Measurements from ENCODE around the gene TBC1D22A.

The TBC1D22A gene, protein sequence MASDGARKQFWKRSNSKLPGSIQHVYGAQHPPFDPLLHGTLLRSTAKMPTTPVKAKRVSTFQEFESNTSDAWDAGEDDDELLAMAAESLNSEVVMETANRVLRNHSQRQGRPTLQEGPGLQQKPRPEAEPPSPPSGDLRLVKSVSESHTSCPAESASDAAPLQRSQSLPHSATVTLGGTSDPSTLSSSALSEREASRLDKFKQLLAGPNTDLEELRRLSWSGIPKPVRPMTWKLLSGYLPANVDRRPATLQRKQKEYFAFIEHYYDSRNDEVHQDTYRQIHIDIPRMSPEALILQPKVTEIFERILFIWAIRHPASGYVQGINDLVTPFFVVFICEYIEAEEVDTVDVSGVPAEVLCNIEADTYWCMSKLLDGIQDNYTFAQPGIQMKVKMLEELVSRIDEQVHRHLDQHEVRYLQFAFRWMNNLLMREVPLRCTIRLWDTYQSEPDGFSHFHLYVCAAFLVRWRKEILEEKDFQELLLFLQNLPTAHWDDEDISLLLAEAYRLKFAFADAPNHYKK

DNA sequence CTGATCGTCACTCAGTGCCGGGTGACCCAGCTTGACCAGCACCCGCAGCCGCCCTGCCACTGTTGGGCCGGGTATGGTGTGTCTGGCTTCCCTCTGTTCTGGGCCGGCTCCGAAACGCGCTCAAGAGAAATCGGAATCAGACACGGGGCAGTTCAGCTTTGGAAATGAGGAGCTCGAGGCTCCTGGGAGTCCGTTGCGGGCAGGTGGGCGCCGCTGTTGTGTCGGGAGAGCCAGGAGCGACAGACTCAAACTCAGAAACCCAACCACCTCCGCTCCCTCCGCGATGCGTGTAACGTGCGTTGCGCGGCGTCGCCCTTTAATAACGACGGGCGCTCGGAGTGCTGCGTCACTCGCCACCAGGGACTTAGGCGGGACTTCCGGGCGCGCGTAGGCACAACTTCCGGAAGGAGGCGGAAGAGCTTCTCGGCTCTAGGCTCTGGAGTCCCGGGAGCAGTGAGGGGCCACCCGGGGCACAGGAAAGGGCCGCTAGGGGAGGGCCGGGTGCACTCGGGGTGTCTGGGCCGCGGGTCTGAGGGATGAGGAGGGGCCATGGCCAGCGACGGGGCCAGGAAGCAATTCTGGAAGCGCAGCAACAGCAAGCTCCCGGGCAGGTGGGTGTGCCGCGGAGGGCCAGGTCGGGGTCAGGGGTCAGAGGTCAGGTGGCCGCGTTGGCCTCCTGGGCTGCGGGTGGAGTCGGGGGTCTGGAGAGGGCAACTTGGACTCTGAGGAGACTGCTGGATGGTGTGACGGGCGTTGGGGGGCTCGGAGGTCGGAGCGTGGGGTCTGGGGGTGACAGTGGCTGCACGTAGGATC lies at the start of gene TBC1D22A:
Gene TBC1D22A, plus strand, starts transcription at position 413 of the 813 bp plus-strand sequence. Its CDS starts 137 bp downstream, at position 550.
- Histone ChIP-seq H3K36me3 (ENCODE audit: insufficient read depth) (no peaks in the 10 kb centered on the region), H3K27ac (peak within 1 kb of the TSS; percentile 80), H3K9ac (peak within 1 kb of the TSS; percentile 90), H4K20me1 (ENCODE audit: insufficient read depth) (no peaks in the 10 kb centered on the region), H3K27me3 (ENCODE audit: insufficient read depth, low read depth) (no peaks in the 10 kb centered on the region), H3K4me1 (ENCODE audit: low read depth, poor library complexity, severe bottlenecking) (peaks cover 12% of the 10 kb centered on the region), H3K4me2 (peak within 1 kb of the TSS; percentile 64), H3K4me3 (IDR thresholded peaks at IDR 0.05; ENCODE audit: insufficient read depth, low read depth, low read length) (no peak within 1 kb of the TSS), H3K79me2 (ENCODE audit: insufficient read depth, low read depth) (peaks cover 34% of the 10 kb centered on the region; the same call in 1 of the 2 replicates), H2AFZ (ENCODE audit: low read depth) (peak within 1 kb of the TSS; percentile 69)
- TF ChIP-seq, protein P1, sequence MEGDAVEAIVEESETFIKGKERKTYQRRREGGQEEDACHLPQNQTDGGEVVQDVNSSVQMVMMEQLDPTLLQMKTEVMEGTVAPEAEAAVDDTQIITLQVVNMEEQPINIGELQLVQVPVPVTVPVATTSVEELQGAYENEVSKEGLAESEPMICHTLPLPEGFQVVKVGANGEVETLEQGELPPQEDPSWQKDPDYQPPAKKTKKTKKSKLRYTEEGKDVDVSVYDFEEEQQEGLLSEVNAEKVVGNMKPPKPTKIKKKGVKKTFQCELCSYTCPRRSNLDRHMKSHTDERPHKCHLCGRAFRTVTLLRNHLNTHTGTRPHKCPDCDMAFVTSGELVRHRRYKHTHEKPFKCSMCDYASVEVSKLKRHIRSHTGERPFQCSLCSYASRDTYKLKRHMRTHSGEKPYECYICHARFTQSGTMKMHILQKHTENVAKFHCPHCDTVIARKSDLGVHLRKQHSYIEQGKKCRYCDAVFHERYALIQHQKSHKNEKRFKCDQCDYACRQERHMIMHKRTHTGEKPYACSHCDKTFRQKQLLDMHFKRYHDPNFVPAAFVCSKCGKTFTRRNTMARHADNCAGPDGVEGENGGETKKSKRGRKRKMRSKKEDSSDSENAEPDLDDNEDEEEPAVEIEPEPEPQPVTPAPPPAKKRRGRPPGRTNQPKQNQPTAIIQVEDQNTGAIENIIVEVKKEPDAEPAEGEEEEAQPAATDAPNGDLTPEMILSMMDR (conservative IDR thresholded peaks at IDR 0.05; ENCODE audit: low read depth, low read length): no peak

DNA sequence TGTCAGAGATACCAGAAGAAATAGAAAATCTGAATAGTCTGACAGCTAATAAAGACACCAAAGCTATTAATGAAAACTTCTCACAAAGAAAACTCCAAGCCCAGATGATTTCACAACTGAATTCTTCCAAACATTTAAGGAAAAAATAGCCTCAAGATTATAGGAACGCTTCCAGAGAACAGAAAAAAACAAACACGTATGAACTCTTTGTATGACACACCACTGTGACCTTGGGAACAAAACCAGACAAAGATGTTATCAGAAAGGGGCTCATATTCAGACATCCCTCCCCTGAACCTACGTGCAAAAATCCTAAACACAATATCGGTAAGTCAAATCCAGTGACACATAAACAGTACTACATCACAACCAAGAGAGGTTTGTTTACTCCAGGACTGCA lies 47.9 kb upstream of the TBC1D22A start:
- TF ChIP-seq, protein P1 (conservative IDR thresholded peaks at IDR 0.05; ENCODE audit: low read depth, low read length): no peak
- Histone ChIP-seq H3K4me1 (ENCODE audit: low read depth, poor library complexity, severe bottlenecking) (no peaks in the 10 kb centered on the region), H3K79me2 (ENCODE audit: insufficient read depth, low read depth) (no peaks in the 10 kb centered on the region), H4K20me1 (ENCODE audit: insufficient read depth) (no peaks in the 10 kb centered on the region), H3K27ac (no peak overlapping the region), H2AFZ (ENCODE audit: low read depth) (no peak overlapping the region), H3K36me3 (ENCODE audit: insufficient read depth) (no peaks in the 10 kb centered on the region), H3K9ac (no peak overlapping the region), H3K4me3 (IDR thresholded peaks at IDR 0.05; ENCODE audit: insufficient read depth, low read depth, low read length) (no peak overlapping the region), H3K4me2 (no peak overlapping the region), H3K27me3 (ENCODE audit: insufficient read depth, low read depth) (no peaks in the 10 kb centered on the region)

DNA sequence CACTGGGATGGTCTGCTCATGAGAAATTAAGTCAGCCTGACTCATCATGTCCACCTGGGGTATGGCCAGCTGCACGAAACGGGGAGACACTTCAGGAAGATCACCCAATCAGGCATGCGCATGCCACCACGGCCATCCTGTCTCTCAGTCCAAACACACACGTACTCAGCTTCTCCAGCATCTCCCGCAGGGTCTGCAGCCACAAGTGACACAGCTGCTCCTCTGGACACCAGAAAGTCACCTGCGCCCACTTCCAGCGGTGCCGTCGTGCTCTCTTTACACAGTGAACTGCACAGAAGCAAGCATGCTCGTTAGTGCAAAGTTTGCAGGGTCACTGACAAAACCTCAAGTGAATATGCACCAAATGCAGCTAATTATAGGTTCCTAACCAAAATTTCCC lies 42.5 kb upstream of the TBC1D22A start:
- TF ChIP-seq, protein P1 (conservative IDR thresholded peaks at IDR 0.05; ENCODE audit: low read depth, low read length): no peak
- no peak overlapping the region for H3K4me2 ChIP-seq
- H3K36me3 ChIP-seq (ENCODE audit: insufficient read depth): no peaks in the 10 kb centered on the region
- no peaks in the 10 kb centered on the region for H3K4me1 ChIP-seq (ENCODE audit: low read depth, poor library complexity, severe bottlenecking)
- H4K20me1 ChIP-seq (ENCODE audit: insufficient read depth): no peaks in the 10 kb centered on the region
- H3K9ac ChIP-seq: no peak overlapping the region
- no peaks in the 10 kb centered on the region for H3K79me2 ChIP-seq (ENCODE audit: insufficient read depth, low read depth)
- H3K4me3 ChIP-seq (IDR thresholded peaks at IDR 0.05; ENCODE audit: insufficient read depth, low read depth, low read length): no peak overlapping the region
- H3K27ac ChIP-seq: no peak overlapping the region
- H3K27me3 ChIP-seq (ENCODE audit: insufficient read depth, low read depth): no peaks in the 10 kb centered on the region
- H2AFZ ChIP-seq (ENCODE audit: low read depth): no peak overlapping the region

DNA sequence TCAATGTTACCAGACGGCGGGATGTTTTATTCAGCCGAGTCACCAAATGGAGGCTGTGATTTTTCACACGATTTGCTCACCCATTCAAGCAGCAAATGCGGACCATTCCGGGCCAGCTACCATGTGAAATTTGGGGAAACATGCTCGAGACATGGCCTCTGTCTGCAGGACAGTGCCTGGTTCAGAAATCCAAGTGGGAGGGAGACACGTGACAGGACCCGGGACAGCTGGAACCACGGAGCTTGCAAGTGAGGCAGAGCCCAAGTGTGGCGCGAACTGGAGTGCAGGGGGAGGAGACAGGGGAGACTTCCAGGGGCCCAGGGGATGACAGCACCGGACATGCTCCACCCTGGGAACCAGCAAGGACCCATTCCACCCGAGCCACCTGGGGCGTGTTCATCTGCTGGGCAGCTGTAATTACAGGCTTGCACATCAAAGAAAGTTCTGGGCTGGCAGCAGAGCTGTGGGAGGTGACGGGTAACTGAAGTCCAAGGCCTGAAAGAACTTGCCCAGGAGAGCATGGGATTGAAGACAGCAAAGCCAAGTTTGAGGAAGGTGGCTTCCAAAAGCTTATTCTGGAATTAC lies 40.9 kb upstream of the TBC1D22A start:
- TF ChIP-seq, protein P1 (conservative IDR thresholded peaks at IDR 0.05; ENCODE audit: low read depth, low read length): no peak
- H3K36me3 ChIP-seq (ENCODE audit: insufficient read depth): no peaks in the 10 kb centered on the region
- H3K4me3 ChIP-seq (IDR thresholded peaks at IDR 0.05; ENCODE audit: insufficient read depth, low read depth, low read length): no peak overlapping the region
- no peak overlapping the region for H3K4me2 ChIP-seq
- H3K27ac ChIP-seq: no peak overlapping the region
- H4K20me1 ChIP-seq (ENCODE audit: insufficient read depth): no peaks in the 10 kb centered on the region
- no peak overlapping the region for H3K9ac ChIP-seq
- no peaks in the 10 kb centered on the region for H3K79me2 ChIP-seq (ENCODE audit: insufficient read depth, low read depth)
- no peaks in the 10 kb centered on the region for H3K27me3 ChIP-seq (ENCODE audit: insufficient read depth, low read depth)
- H2AFZ ChIP-seq (ENCODE audit: low read depth): no peak overlapping the region
- no peaks in the 10 kb centered on the region for H3K4me1 ChIP-seq (ENCODE audit: low read depth, poor library complexity, severe bottlenecking)
